ENCODE data around the gene RIN2. TPM values are rescaled to one million over a fixed set of nuclear protein-coding genes. Genes with fewer than 3 reads are reported as not detected.

Gene RIN2
- total RNA-seq, 4 donors from 2014 or later: 17.9 to 30.9 (median 22.6) TPM

GRCh38 chr20:19745106-19745505 is 13.0 kb upstream of the RIN2 start:
- no peak overlapping the region for H3K4me3 ChIP-seq
- H3K27ac ChIP-seq: no peak overlapping the region
- intact Hi-C loops (cut with DNase I; ENCODE audit: low total_unique reads) (no loop called here), in situ Hi-C loops (cut with MboI; ENCODE audit: low sequenced_read_pairs in 4 of 4) (no loop called here)
- H3K4me1 ChIP-seq: peaks cover 4 to 16% of the 10 kb centered on the region in 2 donors
- no peak for DNase-seq
- H3K36me3 ChIP-seq: no peaks in the 10 kb centered on the region
- ATAC-seq: no peak
- no peaks in the 10 kb centered on the region for H3K27me3 ChIP-seq
- TF ChIP-seq CTCF (IDR thresholded peaks at IDR 0.05 in 4 of 5, conservative IDR thresholded peaks at IDR 0.05 in 1 of 5) (no peak), POLR2A (IDR thresholded peaks at IDR 0.05) (no peak)
- H3K9me3 ChIP-seq: peaks cover 0 to 5% (median 0%) of the 10 kb centered on the region in 3 donors

GRCh38 chr20:19745584-19745983 is 12.5 kb upstream of the RIN2 start:
- Histone ChIP-seq H3K27ac (no peak overlapping the region), H3K9me3 (peaks cover 0 to 5% (median 0%) of the 10 kb centered on the region in 3 donors), H3K27me3 (no peaks in the 10 kb centered on the region), H3K36me3 (no peaks in the 10 kb centered on the region), H3K4me1 (peaks cover 4 to 16% of the 10 kb centered on the region in 2 donors), H3K4me3 (no peak overlapping the region)
- intact Hi-C loops (cut with DNase I; ENCODE audit: low total_unique reads): no loop called here
- TF ChIP-seq CTCF (IDR thresholded peaks at IDR 0.05 in 4 of 5, conservative IDR thresholded peaks at IDR 0.05 in 1 of 5) (no peak), POLR2A (IDR thresholded peaks at IDR 0.05) (no peak)
- DNase-seq (no peak), ATAC-seq (no peak)
- in situ Hi-C loops (cut with MboI; ENCODE audit: low sequenced_read_pairs in 4 of 4): no loop called here

GRCh38 chr20:19746396-19746795 is 11.7 kb upstream of the RIN2 start:
- intact Hi-C loops (cut with DNase I; ENCODE audit: low total_unique reads) (no loop called here), in situ Hi-C loops (cut with MboI; ENCODE audit: low sequenced_read_pairs in 4 of 4) (no loop called here)
- Histone ChIP-seq H3K36me3 (no peaks in the 10 kb centered on the region), H3K4me3 (no peak overlapping the region), H3K9me3 (peaks cover 0 to 5% (median 0%) of the 10 kb centered on the region in 3 donors), H3K27ac (no peak overlapping the region), H3K27me3 (no peaks in the 10 kb centered on the region), H3K4me1 (peaks cover 4 to 16% of the 10 kb centered on the region in 2 donors)
- TF ChIP-seq CTCF (IDR thresholded peaks at IDR 0.05 in 4 of 5, conservative IDR thresholded peaks at IDR 0.05 in 1 of 5) (no peak), POLR2A (IDR thresholded peaks at IDR 0.05) (no peak)
- ATAC-seq (no peak), DNase-seq (no peak)

- DNase-seq (no peak), ATAC-seq (no peak)
- Histone ChIP-seq H3K4me3 (no peak overlapping the region), H3K27me3 (no peaks in the 10 kb centered on the region), H3K9me3 (peaks cover 0 to 5% (median 0%) of the 10 kb centered on the region in 3 donors), H3K4me1 (peaks cover 4 to 11% of the 10 kb centered on the region in 2 donors), H3K27ac (no peak overlapping the region), H3K36me3 (no peaks in the 10 kb centered on the region)
- no peak for TF ChIP-seq POLR2A (IDR thresholded peaks at IDR 0.05)
- TF ChIP-seq CTCF (IDR thresholded peaks at IDR 0.05 in 4 of 5, conservative IDR thresholded peaks at IDR 0.05 in 1 of 5): no peak
- in situ Hi-C loops (cut with MboI; ENCODE audit: low sequenced_read_pairs in 4 of 4): no loop called here
- intact Hi-C loops (cut with DNase I; ENCODE audit: low total_unique reads): no loop called here
Observed at GRCh38 chr20:19747903-19748302, 10.2 kb upstream of the RIN2 start.

GRCh38 chr20:19748681-19749080 is 9.4 kb upstream of the RIN2 start:
- peaks cover 0 to 3% of the 10 kb centered on the region in 2 donors for H3K4me1 ChIP-seq
- H3K27me3 ChIP-seq: no peaks in the 10 kb centered on the region
- TF ChIP-seq CTCF (IDR thresholded peaks at IDR 0.05 in 4 of 5, conservative IDR thresholded peaks at IDR 0.05 in 1 of 5): no peak
- no peak for TF ChIP-seq POLR2A (IDR thresholded peaks at IDR 0.05)
- no peaks in the 10 kb centered on the region for H3K36me3 ChIP-seq
- intact Hi-C loops (cut with DNase I; ENCODE audit: low total_unique reads) (no loop called here), in situ Hi-C loops (cut with MboI; ENCODE audit: low sequenced_read_pairs in 4 of 4) (no loop called here)
- DNase-seq (no peak), ATAC-seq (no peak)
- peaks cover 0 to 5% (median 0%) of the 10 kb centered on the region in 3 donors for H3K9me3 ChIP-seq
- no peak overlapping the region for H3K4me3 ChIP-seq
- no peak overlapping the region for H3K27ac ChIP-seq

Data from gastrocnemius medialis (tissue), 4 donors.